ENCODE results near the gene LY6G5C. TPM values are rescaled to one million over a fixed set of nuclear protein-coding genes. Genes with fewer than 3 reads are reported as not detected.
A peak's percentile ranks its signal among the peaks of the same experiment; 100 is the strongest.

The LY6G5C gene
- total RNA-seq, 1 donor from 2014 or later = 3.9 TPM

DNA sequence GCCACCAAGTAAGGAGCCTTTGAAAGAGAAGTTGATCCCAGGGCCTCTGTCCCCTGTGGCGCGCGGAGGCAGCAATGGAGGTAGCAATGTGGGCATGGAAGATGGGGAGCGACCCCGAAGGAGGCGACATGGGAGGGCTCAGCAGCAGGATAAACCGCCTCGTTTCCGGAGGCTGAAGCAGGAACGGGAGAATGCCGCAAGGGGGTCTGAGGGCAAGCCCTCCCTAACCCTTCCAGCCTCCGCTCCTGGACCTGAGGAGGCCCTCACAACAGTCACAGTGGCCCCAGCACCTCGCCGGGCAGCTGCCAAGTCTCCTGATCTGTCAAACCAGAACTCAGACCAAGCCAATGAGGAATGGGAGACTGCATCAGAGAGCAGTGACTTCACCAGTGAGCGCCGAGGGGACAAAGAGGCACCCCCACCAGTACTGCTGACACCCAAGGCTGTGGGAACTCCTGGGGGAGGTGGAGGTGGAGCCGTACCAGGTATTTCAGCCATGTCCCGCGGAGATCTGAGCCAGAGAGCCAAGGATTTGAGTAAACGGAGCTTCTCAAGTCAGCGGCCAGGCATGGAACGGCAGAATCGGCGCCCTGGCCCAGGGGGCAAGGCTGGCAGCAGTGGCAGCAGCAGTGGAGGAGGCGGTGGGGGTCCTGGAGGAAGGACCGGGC, 48.5 kb downstream of the LY6G5C start:
- FAIRE-seq (no peak), DNase-seq (ENCODE audit: low read depth) (no peak)
- Histone ChIP-seq H4K20me1 (ENCODE audit: insufficient read depth, low read length) (peaks cover 96% of the 10 kb centered on the region), H3K27me3 (ENCODE audit: insufficient read depth, low read length) (no peaks in the 10 kb centered on the region), H3K79me2 (ENCODE audit: insufficient read depth, low read length) (peaks cover 51% of the 10 kb centered on the region), H2AFZ (ENCODE audit: low read depth, low read length) (no peak overlapping the region), H3K36me3 (ENCODE audit: insufficient read depth, low read length) (peaks cover 62% of the 10 kb centered on the region), H3K9me3 (ENCODE audit: insufficient read depth, low read depth, low read length) (no peaks in the 10 kb centered on the region), H3K27ac (ENCODE audit: low read depth, low read length) (no peak overlapping the region), H3K4me1 (ENCODE audit: insufficient read depth, low read length) (no peaks in the 10 kb centered on the region), H3K9ac (ENCODE audit: low read length) (no peak overlapping the region), H3K4me3 (ENCODE audit: insufficient read depth, low read depth, low read length) (no peak overlapping the region), H3K4me2 (ENCODE audit: low read length) (no peak overlapping the region)
- no peak overlapping the region for H3K4me3 Mint-ChIP-seq (ENCODE audit: unreplicated experiment)
- no peak for TF ChIP-seq EZH2 (IDR thresholded peaks at IDR 0.05; ENCODE audit: insufficient read depth, low read length)
- TF ChIP-seq, protein P1, sequence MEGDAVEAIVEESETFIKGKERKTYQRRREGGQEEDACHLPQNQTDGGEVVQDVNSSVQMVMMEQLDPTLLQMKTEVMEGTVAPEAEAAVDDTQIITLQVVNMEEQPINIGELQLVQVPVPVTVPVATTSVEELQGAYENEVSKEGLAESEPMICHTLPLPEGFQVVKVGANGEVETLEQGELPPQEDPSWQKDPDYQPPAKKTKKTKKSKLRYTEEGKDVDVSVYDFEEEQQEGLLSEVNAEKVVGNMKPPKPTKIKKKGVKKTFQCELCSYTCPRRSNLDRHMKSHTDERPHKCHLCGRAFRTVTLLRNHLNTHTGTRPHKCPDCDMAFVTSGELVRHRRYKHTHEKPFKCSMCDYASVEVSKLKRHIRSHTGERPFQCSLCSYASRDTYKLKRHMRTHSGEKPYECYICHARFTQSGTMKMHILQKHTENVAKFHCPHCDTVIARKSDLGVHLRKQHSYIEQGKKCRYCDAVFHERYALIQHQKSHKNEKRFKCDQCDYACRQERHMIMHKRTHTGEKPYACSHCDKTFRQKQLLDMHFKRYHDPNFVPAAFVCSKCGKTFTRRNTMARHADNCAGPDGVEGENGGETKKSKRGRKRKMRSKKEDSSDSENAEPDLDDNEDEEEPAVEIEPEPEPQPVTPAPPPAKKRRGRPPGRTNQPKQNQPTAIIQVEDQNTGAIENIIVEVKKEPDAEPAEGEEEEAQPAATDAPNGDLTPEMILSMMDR (IDR thresholded peaks at IDR 0.05; ENCODE audit: insufficient read depth, low read depth, low read length) = no peak
- H3K27me3 Mint-ChIP-seq (ENCODE audit: low read depth, unreplicated experiment) = no peaks in the 10 kb centered on the region
- H3K4me1 Mint-ChIP-seq (ENCODE audit: low read depth, unreplicated experiment) = peaks cover 3% of the 10 kb centered on the region
- H3K9me3 Mint-ChIP-seq (ENCODE audit: unreplicated experiment) = no peaks in the 10 kb centered on the region
- H3K36me3 Mint-ChIP-seq (ENCODE audit: low read depth, unreplicated experiment) = peaks cover 34% of the 10 kb centered on the region
- peak overlapping the region; percentile 47 for H3K27ac Mint-ChIP-seq (ENCODE audit: unreplicated experiment)

DNA sequence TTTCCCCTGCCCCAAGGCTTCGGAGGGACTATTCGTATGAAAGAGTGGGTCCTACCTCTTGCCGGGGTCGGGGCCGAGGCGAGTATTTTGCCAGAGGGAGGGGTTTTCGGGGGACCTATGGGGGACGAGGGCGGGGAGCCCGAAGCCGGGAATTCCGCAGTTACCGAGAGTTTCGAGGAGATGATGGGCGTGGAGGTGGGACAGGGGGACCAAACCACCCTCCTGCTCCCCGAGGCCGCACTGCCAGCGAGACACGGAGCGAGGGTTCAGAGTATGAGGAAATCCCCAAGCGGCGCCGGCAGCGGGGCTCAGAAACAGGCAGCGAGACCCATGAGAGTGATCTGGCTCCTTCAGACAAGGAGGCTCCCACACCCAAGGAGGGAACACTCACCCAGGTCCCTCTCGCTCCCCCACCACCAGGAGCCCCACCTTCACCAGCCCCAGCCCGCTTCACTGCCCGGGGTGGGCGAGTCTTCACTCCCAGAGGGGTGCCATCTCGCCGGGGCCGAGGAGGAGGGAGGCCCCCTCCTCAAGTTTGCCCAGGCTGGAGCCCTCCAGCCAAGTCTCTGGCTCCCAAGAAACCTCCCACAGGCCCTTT, 49.1 kb downstream of the LY6G5C start:
- H3K4me1 Mint-ChIP-seq (ENCODE audit: low read depth, unreplicated experiment) = no peaks in the 10 kb centered on the region
- Histone ChIP-seq H3K4me2 (ENCODE audit: low read length) (no peak overlapping the region), H3K79me2 (ENCODE audit: insufficient read depth, low read length) (peaks cover 57% of the 10 kb centered on the region), H3K9me3 (ENCODE audit: insufficient read depth, low read depth, low read length) (no peaks in the 10 kb centered on the region), H3K4me3 (ENCODE audit: insufficient read depth, low read depth, low read length) (no peak overlapping the region), H2AFZ (ENCODE audit: low read depth, low read length) (no peak overlapping the region), H3K27me3 (ENCODE audit: insufficient read depth, low read length) (no peaks in the 10 kb centered on the region), H4K20me1 (ENCODE audit: insufficient read depth, low read length) (peaks cover 96% of the 10 kb centered on the region), H3K4me1 (ENCODE audit: insufficient read depth, low read length) (no peaks in the 10 kb centered on the region), H3K9ac (ENCODE audit: low read length) (no peak overlapping the region), H3K36me3 (ENCODE audit: insufficient read depth, low read length) (peaks cover 63% of the 10 kb centered on the region), H3K27ac (ENCODE audit: low read depth, low read length) (no peak overlapping the region)
- DNase-seq (ENCODE audit: low read depth) (no peak), FAIRE-seq (no peak)
- no peak overlapping the region for H3K27ac Mint-ChIP-seq (ENCODE audit: unreplicated experiment)
- H3K27me3 Mint-ChIP-seq (ENCODE audit: low read depth, unreplicated experiment) = no peaks in the 10 kb centered on the region
- TF ChIP-seq, protein P1 (IDR thresholded peaks at IDR 0.05; ENCODE audit: insufficient read depth, low read depth, low read length) = no peak
- no peak for TF ChIP-seq EZH2 (IDR thresholded peaks at IDR 0.05; ENCODE audit: insufficient read depth, low read length)
- peaks cover 34% of the 10 kb centered on the region for H3K36me3 Mint-ChIP-seq (ENCODE audit: low read depth, unreplicated experiment)
- no peak overlapping the region for H3K4me3 Mint-ChIP-seq (ENCODE audit: unreplicated experiment)
- no peaks in the 10 kb centered on the region for H3K9me3 Mint-ChIP-seq (ENCODE audit: unreplicated experiment)

GRCh38 chr6:31631209-31631608, 49.7 kb downstream of the LY6G5C start:
- no peak for DNase-seq (ENCODE audit: low read depth)
- Mint-ChIP-seq H3K36me3 (ENCODE audit: low read depth, unreplicated experiment) (peaks cover 37% of the 10 kb centered on the region), H3K9me3 (ENCODE audit: unreplicated experiment) (no peaks in the 10 kb centered on the region), H3K27ac (ENCODE audit: unreplicated experiment) (no peak overlapping the region), H3K4me1 (ENCODE audit: low read depth, unreplicated experiment) (no peaks in the 10 kb centered on the region), H3K27me3 (ENCODE audit: low read depth, unreplicated experiment) (no peaks in the 10 kb centered on the region), H3K4me3 (ENCODE audit: unreplicated experiment) (no peak overlapping the region)
- Histone ChIP-seq H3K9me3 (ENCODE audit: insufficient read depth, low read depth, low read length) (no peaks in the 10 kb centered on the region), H3K4me2 (ENCODE audit: low read length) (no peak overlapping the region), H3K79me2 (ENCODE audit: insufficient read depth, low read length) (peaks cover 63% of the 10 kb centered on the region), H3K4me1 (ENCODE audit: insufficient read depth, low read length) (no peaks in the 10 kb centered on the region), H4K20me1 (ENCODE audit: insufficient read depth, low read length) (peaks cover 96% of the 10 kb centered on the region), H3K9ac (ENCODE audit: low read length) (no peak overlapping the region), H3K36me3 (ENCODE audit: insufficient read depth, low read length) (peaks cover 63% of the 10 kb centered on the region), H3K27me3 (ENCODE audit: insufficient read depth, low read length) (no peaks in the 10 kb centered on the region), H2AFZ (ENCODE audit: low read depth, low read length) (no peak overlapping the region), H3K27ac (ENCODE audit: low read depth, low read length) (no peak overlapping the region), H3K4me3 (ENCODE audit: insufficient read depth, low read depth, low read length) (no peak overlapping the region)
- no peak for TF ChIP-seq EZH2 (IDR thresholded peaks at IDR 0.05; ENCODE audit: insufficient read depth, low read length)
- TF ChIP-seq, protein P1 (IDR thresholded peaks at IDR 0.05; ENCODE audit: insufficient read depth, low read depth, low read length) = no peak
- no peak for FAIRE-seq
